ENCODE results near the gene EI24.

Gene EI24

GRCh38 chr11:125579811-125580210, 10.5 kb downstream of the EI24 start:
- DNase-seq (ENCODE audit: low read depth) = no peak

DNA sequence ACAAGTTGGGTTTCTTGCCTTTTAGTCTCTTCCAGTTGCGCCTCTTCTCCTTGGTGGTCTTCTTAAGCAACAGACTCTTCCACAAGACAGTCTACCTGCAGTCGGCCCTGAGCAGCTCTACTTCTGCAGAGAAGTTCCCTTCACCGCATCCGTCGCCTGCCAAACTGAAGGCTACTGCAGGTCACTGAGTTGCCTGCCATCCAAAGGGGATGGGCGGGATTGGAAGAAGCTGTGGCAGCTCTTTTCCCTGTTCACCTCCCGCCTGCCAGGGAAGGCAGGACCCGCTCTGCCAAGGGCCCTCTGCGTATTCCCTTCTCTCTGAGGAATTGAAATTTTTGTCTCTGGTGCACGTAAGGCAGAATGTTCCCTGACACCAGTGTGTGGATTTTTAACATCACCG, 14.2 kb downstream of the EI24 start:
- no peak for DNase-seq (ENCODE audit: low read depth)

DNA sequence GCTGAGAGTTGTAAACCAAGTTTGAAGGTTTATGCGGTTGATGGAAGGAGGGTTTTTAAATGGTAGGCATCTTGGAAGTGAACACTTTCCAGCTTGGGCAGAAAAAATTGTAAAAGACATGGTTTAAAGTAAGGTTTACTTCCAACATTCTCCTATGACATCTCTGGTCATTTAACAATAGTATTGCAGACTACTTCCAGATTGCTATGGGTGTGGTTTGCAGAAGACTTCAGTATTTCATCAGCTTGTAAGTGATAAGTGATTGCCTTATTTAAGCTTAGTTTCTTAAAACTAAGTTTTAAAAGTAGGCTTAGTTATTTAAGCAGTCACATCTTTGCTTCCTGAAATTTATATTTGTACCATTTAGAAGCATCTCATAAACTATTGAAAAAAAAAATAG, 16.2 kb downstream of the EI24 start:
- DNase-seq (ENCODE audit: low read depth) = no peak

DNA sequence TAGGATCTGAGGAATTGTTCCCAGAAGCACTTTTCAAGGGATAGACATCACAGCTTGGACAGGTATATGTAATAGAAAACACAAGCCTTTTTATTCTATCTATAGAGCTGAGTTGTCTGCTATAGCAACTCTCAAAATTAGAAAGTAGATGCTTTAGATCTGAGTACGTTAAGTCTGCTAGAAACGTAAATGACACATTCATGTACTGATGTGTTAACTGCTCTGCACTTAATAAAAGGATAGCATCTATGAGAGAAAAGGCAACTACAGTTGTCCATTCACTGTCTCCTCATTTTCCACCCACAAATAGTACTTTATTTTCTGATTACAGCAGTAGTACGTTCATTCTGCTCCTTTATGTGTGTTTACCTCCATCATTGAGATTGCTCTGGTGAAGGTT, 17.3 kb downstream of the EI24 start:
- no peak for DNase-seq (ENCODE audit: low read depth)

DNA sequence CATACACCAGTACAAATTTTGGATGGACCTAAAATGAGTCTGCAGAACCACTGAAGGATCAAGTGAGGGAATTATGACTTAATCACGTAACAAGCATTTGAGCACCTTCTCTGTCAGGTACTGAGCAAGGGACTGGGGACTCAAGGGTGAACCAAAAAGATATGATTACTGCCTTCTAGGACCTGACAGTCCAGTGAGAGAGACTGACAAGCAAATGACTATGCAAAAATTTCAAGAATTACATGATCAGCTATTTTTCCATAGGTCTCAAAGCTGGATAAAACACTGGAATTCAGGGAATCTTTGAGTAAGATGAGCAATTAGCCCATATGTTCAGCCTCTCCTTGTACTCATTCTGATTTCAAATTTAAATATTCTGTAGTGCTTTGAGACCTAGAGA, 18.2 kb downstream of the EI24 start:
- no peak for DNase-seq (ENCODE audit: low read depth)

DNA sequence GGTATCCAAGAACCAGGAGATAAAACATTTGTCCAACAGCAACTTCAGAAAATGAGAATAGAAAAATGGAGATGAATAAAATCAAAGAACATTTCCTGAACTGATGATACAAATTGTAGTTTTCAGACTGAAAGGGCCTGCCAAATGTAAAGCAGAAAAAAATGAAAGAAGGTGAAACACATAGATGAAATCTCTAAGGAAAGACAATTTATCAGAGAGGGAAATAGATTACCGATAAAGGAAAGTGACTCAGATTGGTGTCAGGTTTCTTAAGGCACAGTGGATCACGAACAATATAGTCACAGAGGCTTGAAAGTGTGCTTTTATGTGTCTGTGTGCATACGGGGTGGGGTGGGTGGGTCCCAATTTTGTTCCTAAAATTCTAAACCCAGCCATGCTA, 19.2 kb downstream of the EI24 start:
- no peak for DNase-seq (ENCODE audit: low read depth)

DNA sequence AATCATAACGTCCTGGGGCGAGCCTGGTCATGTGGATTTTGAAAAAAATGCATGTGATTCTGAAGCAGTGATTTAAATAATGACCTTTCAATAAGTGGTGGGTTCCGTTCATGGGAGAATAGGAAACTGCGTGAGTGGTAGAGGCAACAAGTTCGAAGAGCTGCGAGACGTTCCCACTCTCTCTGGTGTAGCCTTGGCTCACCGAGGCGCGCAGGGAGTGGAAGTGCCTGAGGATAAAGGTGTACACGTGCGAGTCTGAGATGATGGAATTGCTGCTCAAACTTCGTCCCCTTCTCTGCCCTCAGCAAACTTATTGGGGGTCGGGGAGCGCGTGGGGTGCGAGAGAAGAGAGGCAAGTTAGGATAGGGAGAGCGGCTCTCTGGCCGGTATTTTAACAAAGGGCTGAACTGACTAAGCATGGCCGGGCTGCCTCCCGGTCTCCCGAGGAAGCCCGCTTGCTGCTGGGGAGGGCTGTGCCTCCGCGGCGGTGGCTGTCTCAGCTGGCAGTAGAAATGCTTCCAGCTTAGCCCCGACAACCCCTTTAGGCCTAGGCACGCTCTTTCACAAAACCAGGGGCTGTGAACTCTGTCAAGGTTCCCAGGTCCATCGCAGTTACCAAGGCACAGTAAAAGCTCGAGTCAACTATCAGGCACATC, 22.5 kb downstream of the EI24 start:
- peak; percentile 6 for DNase-seq (ENCODE audit: low read depth)

- DNase-seq (ENCODE audit: low read depth) = peak; percentile 96
Observed at GRCh38 chr11:125592305-125593113, 23.2 kb downstream of the EI24 start, which contains the start of gene STT3A. Gene STT3A (plus strand): TSS chr11:125592852. CDS start chr11:125595916, 3,064 bp downstream.

- DNase-seq (ENCODE audit: low read depth) = no peak
Observed at GRCh38 chr11:125593114-125593820, 24.0 kb downstream of the EI24 start.

GRCh38 chr11:125594958-125595357, 25.7 kb downstream of the EI24 start:
- DNase-seq (ENCODE audit: low read depth) = no peak

DNA sequence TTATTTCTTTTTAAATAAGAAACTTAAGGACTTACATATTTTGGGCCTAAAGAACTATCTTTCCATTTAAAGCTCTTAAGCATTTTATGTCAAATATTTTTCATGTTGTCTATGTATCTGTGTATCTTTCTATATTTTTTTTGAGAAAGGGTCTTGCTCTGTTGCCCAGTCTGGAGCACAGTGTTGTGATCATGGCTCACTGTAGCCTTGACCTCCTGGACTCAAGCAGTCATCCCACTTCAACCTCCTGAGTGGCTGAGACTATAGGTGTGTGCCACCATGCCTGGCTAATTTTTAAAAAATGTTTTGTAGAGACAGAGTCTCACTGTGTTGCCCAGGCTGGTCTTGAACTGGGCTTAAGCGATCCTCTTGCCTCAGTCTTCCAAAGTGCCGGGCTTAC, 31.4 kb downstream of the EI24 start:
- DNase-seq (ENCODE audit: low read depth) = no peak

GRCh38 chr11:125603207-125603606, 33.9 kb downstream of the EI24 start:
- DNase-seq (ENCODE audit: low read depth) = no peak

GRCh38 chr11:125605417-125605816, 36.1 kb downstream of the EI24 start:
- no peak for DNase-seq (ENCODE audit: low read depth)

DNA sequence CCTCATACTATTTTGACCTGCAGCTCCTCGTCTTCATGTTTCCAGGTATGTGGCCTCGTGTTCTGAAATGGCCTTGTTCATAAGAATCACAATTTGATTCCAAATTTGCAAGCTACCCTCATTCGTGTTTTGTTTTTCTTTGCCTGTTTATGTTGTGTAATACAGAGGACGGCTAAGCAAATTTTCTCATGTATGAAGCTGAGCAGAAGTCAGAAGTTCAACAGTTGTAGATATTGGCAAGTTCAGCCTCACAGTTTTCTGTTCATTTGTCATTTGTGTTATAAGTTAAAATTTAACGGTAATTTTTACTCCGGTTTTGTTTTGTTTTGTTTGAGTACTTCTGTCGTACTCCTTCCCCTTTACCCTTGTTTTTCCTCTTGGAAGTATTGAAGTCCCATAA, 40.3 kb downstream of the EI24 start:
- no peak for DNase-seq (ENCODE audit: low read depth)

DNA sequence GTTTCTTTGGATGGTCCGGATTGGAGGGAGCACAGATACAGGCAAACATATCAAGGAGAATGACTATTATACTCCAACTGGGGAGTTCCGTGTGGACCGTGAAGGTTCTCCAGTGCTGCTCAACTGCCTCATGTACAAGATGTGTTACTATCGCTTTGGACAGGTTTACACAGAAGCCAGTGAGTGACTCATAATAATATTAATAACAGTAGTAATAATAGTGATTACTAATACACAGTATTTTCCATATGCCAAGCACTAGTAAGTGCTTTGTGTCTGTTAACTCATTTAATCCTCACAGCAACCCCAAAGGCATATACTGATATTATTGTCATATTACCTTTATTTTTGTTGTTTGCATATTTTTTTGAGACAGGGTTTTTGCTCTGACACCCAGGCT, 49.1 kb downstream of the EI24 start:
- DNase-seq (ENCODE audit: low read depth) = no peak

DNA sequence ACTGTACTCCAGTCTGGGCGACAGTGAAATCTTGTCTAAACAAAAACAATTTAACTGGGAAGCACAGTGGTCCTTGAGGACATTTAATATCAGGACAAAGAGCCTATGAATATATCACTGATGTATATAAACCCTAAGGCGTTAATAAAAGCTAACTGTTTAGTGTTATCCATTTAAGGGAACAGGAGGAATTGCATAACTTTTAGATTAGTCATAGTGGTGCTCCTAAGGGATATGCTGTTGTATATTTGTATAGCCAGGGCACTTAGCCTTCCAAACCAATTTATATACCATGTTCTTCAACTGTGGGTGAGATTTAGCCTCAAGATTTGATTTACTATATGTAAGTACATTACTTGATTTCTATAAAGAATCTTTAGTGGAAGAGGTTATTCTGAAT, 52.7 kb downstream of the EI24 start:
- DNase-seq (ENCODE audit: low read depth) = no peak

DNA sequence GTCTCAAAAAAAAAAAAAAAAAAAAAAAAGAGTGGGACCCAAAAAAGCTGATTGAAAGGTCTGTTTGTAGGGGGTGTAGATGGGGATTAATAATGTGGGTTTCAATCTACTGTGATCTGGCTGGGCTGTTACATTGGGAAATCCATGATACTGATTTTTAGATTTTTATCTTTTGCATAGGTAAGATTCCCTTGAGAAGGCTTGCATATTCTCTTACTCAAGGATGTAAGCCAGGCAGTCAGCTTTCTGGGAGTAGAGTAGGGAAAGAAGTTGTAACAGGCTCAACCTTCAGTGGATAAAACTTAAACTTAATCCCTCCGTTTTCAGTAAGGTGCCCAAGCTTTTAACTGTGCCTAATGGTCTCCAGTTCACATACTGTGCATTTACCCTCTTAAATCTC, 53.8 kb downstream of the EI24 start:
- DNase-seq (ENCODE audit: low read depth) = no peak

- DNase-seq (ENCODE audit: low read depth) = no peak
Observed at GRCh38 chr11:125624756-125625213, 55.5 kb downstream of the EI24 start, which contains the start of gene CHEK1. Gene CHEK1 (plus strand): TSS chr11:125625163. CDS start chr11:125626769, 1,606 bp downstream.

DNA sequence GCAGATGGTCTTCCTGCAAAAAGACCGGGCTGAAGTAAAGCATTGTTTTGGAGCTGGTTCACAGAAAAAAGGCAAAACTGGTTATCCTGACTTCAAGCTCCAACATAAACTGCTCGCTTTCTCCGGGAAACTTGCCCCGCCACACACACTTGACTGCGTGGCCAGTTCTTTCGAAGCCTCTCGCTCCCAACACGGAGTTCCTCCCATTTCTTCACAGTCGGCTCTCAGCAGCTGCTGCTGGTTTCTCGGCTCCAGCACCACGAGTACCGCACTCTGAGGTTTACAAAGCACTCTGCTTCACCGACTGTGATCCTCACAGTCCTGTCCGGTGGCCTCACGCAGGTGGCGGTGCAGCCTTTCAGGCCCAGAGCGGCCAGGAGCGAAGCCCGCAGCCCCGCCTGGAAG, 56.0 kb downstream of the EI24 start:
- DNase-seq (ENCODE audit: low read depth) = no peak

- peak; percentile 78 for DNase-seq (ENCODE audit: low read depth)
Observed at GRCh38 chr11:125625630-125626287, 56.5 kb downstream of the EI24 start.

GRCh38 chr11:125626288-125626950, 57.1 kb downstream of the EI24 start:
- peak; percentile 0 for DNase-seq (ENCODE audit: low read depth)

Measured in stimulated activated CD8-positive, alpha-beta memory T cell treated with anti-CD3 and anti-CD28 coated beads, Interleukin-4, amount 100 ng/mL, for 24 hours (primary cell).